ENCODE results near the gene CLEC2D.

DNA sequence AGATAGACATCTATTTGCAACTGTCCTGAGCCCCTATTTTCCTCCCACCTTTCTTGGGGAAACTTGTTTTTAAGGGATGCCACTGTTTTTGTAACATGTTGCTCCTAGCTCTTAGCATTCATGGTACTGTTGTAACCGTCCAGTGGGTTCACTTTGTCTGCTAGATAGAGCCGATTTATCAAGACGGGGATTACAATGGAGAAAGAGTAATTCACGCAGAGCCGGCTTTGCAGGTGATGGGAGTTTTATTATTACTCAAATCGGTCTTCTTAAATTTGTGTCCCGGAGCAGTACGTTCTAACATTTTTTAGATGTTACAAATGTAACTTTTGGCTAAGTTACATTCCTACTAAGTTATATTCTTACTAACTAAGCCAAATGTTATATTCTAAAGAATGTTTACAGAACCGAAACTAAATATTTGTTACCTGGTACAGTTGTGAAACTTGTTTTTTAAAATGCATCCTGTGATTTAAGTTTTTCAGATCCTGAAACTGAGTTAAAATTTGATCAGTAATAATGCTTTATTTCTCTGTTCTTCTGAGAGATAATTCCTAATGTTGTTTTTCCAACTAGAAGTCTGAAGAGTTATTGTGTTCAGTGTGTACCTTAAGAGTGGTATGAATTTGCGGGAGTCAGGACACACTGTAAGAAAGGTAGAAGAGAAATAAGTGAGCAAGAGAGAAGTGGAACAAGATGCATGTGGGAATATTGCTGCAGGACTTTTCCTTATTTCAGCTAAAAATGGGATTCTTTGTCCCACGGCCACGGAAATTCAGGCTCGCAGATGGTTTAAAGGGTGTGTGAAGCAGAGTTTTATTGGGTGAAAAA, 20.6 kb upstream of the CLEC2D start:
- TF ChIP-seq, protein P1, sequence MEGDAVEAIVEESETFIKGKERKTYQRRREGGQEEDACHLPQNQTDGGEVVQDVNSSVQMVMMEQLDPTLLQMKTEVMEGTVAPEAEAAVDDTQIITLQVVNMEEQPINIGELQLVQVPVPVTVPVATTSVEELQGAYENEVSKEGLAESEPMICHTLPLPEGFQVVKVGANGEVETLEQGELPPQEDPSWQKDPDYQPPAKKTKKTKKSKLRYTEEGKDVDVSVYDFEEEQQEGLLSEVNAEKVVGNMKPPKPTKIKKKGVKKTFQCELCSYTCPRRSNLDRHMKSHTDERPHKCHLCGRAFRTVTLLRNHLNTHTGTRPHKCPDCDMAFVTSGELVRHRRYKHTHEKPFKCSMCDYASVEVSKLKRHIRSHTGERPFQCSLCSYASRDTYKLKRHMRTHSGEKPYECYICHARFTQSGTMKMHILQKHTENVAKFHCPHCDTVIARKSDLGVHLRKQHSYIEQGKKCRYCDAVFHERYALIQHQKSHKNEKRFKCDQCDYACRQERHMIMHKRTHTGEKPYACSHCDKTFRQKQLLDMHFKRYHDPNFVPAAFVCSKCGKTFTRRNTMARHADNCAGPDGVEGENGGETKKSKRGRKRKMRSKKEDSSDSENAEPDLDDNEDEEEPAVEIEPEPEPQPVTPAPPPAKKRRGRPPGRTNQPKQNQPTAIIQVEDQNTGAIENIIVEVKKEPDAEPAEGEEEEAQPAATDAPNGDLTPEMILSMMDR (IDR thresholded peaks at IDR 0.05), result no peak
- TF ChIP-seq EZH2phosphoT487 (IDR thresholded peaks at IDR 0.05), result no peak

All from neural progenitor cell (in vitro differentiated cells).